HG02970 (cell line): ENCODE results near the gene UTP11.

Experiments
- ATAC-seq: cut with Tn5 transposase; IDR thresholded peaks from one replicate; pipeline ENCODE4 v1.9.1; 2021; ENCODE audit warnings: mild to moderate bottlenecking, moderate library complexity, moderate number of reproducible peaks; ENCODE audit not compliant: unreplicated experiment, low FRiP score

UTP11 gene

DNA sequence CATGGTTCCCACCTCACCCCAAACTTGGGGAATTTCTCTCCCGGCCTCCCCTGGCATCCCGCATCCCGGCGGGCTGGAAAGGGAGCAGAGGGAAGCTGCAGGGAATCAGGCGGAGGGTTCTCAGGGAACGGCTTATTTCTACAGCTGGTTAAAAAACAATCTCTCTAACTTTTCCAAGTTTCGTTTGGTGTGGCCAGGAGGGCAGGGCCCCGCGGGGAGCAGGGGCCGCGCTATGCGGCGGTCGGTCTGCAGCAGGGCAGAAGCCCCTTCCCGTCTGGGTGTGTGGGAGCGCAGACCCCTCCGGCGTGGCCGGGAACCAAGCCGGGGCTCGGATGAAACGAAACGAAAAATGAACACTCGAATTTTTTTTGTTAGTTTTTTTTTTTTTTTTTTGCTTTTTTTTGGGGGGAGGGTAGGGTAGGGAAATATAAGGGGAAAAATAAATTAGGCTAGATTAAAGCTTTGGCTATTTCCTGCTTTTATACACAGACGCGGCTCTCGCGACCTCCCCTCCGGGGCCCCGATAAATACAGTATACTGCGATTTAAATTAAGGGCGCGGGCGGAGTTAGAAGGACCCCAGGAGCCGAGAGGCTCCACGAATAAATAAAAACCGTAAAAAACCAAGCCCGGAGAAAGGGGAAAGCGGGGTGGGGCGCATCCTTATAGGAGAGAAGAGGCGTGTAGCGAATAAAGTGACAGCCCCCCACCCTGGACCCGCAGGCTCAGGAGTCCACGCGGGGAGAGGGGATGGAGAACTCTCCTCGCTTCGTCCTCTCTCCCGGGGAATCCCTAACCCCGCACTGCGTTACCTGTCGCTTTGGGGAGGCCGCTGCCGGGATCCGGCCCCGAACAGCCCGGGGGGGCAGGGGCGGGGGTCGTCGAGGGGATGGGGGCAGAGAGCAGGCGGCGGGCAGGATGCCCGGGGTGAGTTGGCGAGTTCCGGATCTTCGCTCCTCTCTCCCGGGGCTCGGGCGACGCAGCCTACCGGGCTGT, 32.0 kb downstream of the UTP11 start:
- no peak for ATAC-seq

DNA sequence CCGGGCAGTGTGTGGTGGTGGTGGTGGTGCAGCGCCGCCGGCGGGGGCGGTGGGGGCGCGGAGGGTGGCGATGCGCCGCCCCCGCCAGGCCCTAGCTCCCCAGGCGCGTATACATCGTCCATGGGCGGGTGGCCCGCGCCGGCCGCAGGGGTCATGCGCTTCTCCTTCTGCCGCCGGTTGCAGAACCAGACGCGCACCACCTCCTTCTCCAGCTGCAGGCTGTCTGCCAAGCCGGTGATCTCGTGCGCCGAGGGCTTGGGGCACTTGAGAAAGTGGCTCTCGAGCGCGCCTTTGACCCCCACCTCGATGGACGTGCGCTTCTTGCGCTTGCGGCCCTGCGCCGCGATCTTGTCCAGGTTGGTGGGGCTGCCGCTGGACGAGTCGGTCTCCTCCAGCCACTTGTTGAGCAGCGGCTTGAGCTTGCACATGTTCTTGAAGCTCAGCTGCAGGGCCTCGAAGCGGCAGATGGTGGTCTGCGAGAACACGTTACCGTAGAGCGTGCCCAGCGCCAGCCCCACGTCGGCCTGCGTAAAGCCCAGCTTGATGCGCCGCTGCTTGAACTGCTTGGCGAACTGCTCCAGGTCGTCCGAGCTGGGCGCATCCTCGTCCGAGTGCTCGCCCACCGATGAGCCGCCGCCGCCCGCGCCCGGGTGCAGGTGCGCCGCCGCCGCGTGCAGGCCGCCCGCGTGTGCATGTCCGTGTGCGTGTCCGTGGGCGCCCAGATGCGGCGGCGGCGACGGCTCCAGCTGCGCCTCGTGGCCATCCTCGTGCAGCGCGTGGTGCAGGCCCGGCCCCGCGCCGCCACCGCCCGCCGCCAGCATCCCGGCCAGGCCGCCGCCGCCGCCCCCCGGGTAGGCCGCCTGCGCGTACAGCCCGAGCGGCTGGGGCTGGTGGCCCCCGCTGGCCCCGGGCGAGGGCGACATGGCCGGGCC, 33.1 kb downstream of the UTP11 start:
- ATAC-seq: peak; percentile 16

GRCh38 chr1:38046333-38046883, 33.9 kb downstream of the UTP11 start, which contains the start of gene POU3F1:
TSS of gene POU3F1 (minus strand) at chr1:38046793. CDS start at chr1:38046743, 50 bp downstream.
- peak; percentile 42 for ATAC-seq

GRCh38 chr1:38046884-38047602, 34.5 kb downstream of the UTP11 start:
- peak; percentile 1 for ATAC-seq

- ATAC-seq: no peak
These were observed 35.1 kb downstream of the UTP11 start for GRCh38 chr1:38047603-38048141.

- no peak for ATAC-seq
These were observed 38.0 kb downstream of the UTP11 start for GRCh38 chr1:38050397-38051078.

DNA sequence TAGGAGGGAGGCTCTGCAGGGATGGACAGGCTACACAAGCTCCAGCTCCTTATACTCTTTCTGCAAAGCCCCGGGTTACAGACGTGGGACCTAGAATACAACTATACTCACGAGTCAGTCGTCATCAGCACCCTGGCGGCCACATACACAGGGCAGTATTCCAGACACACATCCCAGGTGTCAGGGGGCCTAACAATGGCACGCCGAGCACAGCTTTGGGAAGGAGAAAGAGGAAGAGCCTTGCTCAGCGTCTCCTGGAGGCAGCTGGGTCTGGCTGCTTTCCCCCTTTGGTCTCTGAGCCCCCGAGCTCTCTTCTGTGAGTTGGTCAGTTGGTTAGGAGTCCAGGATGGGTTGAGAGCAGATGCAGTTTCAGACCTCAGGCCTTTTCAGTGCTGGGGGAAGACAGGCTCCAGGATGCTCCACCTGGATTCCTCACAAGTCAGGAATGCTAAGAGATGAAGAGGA, 38.6 kb downstream of the UTP11 start:
- ATAC-seq: no peak

DNA sequence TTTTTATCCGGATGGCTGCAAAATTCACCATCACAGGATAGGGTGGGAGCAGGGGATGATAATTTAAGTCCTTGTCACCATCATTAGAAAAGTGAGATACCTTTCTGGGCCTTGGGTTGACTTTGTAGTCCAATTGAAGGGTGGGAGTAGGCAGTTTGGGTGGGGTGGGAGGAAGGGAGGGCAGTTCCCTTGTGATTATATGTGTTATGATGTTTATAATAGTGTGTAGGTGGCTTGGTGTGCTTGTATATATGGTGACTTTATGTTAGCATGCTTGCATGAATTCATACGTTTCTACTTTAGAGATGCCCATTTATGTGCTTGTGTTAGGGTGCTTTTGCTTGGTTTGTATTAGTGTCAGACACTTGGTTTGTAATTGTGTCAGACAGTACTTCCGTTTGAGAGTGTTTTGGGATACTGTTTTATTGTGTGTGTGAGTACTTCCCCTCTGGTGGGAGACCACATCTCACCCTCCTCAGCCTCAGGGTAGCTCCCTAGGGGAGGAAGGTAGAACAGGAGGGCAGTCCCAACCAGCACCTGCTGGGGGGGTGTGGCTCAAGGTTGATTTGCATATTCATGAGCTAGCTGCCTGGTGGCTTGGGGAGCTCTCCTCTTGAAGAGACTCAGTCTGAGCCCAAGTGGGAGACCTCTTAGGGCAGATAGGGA, 40.3 kb downstream of the UTP11 start:
- no peak for ATAC-seq

GRCh38 chr1:38053416-38054091, 41.0 kb downstream of the UTP11 start:
- ATAC-seq: no peak

DNA sequence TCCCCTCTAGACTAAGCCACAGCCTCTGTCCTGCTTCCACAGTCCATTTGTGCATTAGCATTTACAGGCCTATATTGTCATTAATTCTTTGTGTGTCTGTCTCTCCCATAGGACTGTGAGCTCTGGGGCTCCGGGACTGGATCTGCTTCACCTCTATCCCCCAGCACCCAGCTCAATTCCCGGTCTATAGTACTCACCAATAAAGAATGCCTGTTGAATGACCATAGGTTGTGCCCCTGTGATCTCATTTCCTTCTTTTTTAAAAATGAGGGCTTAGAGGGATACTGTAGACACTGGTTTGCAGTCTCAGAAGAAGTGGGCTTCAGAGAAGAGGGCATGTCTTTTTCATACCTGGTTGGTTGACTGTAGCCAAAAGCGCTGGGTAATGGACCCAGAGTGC, 42.9 kb downstream of the UTP11 start:
- ATAC-seq: no peak

GRCh38 chr1:38055965-38056364, 43.4 kb downstream of the UTP11 start:
- ATAC-seq: no peak

GRCh38 chr1:38059635-38060250, 47.2 kb downstream of the UTP11 start:
- no peak for ATAC-seq

DNA sequence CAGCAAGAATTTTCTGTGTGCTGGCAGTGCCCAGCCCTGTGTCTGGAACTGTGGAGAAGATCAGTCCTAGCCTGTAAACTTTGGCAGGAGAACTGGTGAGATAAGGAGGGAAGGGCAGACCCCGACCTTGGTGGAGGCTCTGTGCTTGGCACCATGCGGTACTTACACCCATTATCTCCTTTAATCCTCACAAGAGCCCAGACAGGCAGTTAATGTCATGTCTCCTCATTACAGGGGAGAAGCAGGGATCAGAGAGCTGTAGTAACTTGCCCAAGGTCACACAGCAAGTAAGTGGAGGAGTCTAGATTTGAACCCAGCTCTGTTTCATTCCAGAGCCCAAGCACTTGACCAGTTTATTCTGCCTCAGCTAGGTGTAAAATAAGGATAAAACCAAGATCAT, 48.0 kb downstream of the UTP11 start:
- ATAC-seq: no peak

- no peak for ATAC-seq
These were observed 48.8 kb downstream of the UTP11 start for GRCh38 chr1:38061290-38061689.

GRCh38 chr1:38061883-38062328, 49.4 kb downstream of the UTP11 start:
- ATAC-seq: peak; percentile 45

DNA sequence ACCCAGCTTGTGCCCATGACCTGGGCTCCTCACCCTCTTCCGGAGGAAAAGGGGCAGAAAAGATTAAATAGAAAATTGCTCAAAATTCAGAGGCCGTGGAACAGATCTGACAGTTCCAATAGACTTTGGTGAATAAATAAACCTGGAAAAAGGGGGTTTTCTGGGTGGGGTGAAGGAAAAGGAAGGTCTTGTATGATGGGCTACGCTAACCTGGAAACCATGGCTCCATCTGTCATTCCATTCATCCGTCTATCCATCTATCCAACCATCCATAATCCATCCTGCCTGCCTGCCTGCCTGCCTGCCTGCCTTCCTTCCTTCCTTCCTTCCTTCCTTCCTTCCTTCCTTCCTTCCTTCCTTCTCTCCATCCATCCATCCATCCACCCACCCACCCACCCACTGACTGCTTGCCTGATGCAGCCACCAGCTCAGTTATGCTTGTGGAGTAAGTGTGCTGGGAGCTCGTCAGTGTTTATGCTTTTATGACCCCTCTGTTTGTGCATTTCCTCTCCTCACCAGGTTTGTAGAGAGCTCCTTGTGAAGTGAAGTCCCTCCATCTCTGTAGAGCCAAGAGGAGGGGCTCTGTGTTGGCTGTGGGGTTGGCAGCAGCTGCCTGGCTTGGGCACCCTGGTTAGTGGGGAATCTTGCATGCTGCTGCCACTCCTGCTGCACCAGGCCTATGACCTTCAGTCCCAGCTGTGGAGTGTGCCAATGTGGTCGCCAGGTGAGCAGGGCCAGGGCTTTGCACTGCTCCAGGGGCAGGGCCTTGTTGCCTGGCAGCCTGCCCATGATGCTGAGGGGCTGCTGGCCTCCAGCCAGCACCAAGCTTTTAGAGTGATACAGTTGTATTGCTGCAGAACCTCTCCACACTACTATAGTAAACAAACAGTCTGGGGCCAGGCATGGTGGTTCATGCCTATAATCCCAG, 50.1 kb downstream of the UTP11 start:
- ATAC-seq: no peak
